Type B pancreatic cell (in vitro differentiated cells): ENCODE data around the gene COL25A1. TPM values are rescaled to one million over a fixed set of nuclear protein-coding genes. Genes with fewer than 3 reads are reported as not detected.
"Not testable (repeated sequence)": the region's sequence is repeated elsewhere in the genome, so short reads cannot be mapped to it uniquely, and the experiment has no call there.

ENCODE experiments used
- DNase-seq: peaks from one replicate; pipeline ENCODE4 v3.0.0; 2021; ENCODE audit warnings: mixed read lengths; ENCODE audit not compliant: unreplicated experiment; ENCODE audit errors: extremely low spot score
- H3K27ac Mint-ChIP-seq: 2 replicates; pipeline ENCODE4 v1.8.0; 2021; ENCODE audit warnings: mild to moderate bottlenecking, mixed read lengths
- H3K27me3 Mint-ChIP-seq: 2 replicates; pipeline ENCODE4 v1.8.0; 2021; ENCODE audit warnings: mixed read lengths
- H3K36me3 Mint-ChIP-seq: 2 replicates; pipeline ENCODE4 v1.8.0; 2021; ENCODE audit warnings: mixed read lengths
- H3K4me1 Mint-ChIP-seq: one replicate; pipeline ENCODE4 v1.8.0; 2021; ENCODE audit warnings: mixed read lengths; ENCODE audit not compliant: unreplicated experiment
- H3K4me3 Mint-ChIP-seq: 2 replicates; pipeline ENCODE4 v1.8.0; 2021; ENCODE audit warnings: mild to moderate bottlenecking, mixed read lengths
- H3K9me3 Mint-ChIP-seq: 2 replicates; pipeline ENCODE4 v1.8.0; 2021; ENCODE audit warnings: mixed read lengths
- total RNA-seq: library from RNA; stranded (reverse); gene quantifications from 2 replicates; pipeline ENCODE4 v1.2.1, GENCODE V29; 2021; ENCODE audit warnings: low replicate concordance
- TF ChIP-seq, protein P1 (sequence below): fragments of 200-600 bp; sonication (generic); conservative IDR thresholded peaks from 2 replicates; pipeline ENCODE4 v1.5.0; 2021; ENCODE audit warnings: antibody characterized with exemption, mild to moderate bottlenecking

COL25A1 gene
- total RNA-seq, 1 donor from 2014 or later, result 9.2 TPM

- peaks cover 6% of the 10 kb centered on the region for H3K4me1 Mint-ChIP-seq
- H3K27ac Mint-ChIP-seq, result no peak overlapping the region
- no peak for DNase-seq
- peaks cover 20% of the 10 kb centered on the region for H3K27me3 Mint-ChIP-seq
- TF ChIP-seq, protein P1, sequence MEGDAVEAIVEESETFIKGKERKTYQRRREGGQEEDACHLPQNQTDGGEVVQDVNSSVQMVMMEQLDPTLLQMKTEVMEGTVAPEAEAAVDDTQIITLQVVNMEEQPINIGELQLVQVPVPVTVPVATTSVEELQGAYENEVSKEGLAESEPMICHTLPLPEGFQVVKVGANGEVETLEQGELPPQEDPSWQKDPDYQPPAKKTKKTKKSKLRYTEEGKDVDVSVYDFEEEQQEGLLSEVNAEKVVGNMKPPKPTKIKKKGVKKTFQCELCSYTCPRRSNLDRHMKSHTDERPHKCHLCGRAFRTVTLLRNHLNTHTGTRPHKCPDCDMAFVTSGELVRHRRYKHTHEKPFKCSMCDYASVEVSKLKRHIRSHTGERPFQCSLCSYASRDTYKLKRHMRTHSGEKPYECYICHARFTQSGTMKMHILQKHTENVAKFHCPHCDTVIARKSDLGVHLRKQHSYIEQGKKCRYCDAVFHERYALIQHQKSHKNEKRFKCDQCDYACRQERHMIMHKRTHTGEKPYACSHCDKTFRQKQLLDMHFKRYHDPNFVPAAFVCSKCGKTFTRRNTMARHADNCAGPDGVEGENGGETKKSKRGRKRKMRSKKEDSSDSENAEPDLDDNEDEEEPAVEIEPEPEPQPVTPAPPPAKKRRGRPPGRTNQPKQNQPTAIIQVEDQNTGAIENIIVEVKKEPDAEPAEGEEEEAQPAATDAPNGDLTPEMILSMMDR, result no peak
- H3K4me3 Mint-ChIP-seq, result no peak overlapping the region
- no peaks in the 10 kb centered on the region for H3K36me3 Mint-ChIP-seq
- H3K9me3 Mint-ChIP-seq, result peaks cover 7% of the 10 kb centered on the region
These were observed 156.0 kb downstream of the COL25A1 start for GRCh38 chr4:109146499-109146898.

DNA sequence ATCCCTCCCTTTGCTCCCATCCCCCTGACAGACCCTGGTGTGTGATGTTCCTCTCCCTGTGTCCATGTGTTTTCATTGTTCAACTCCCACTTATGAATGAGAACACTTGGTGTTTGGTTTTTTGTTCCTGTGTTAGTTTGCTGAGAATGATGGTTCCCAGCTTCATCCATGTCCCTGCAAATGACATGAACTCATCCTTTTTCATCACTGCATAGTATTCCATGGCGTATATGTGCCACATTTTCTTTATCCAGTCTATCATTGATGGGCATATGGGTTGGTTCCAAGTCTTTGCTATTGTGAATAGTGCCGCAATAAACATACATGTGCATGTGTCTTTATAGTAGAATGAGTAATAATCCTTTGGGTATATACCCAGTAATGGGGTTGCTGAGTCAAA, 164.3 kb downstream of the COL25A1 start:
- H3K9me3 Mint-ChIP-seq, DNase-seq, H3K4me3 Mint-ChIP-seq, H3K4me1 Mint-ChIP-seq, H3K27ac Mint-ChIP-seq, H3K36me3 Mint-ChIP-seq: not testable (repeated sequence)
- peaks cover 15% of the 10 kb centered on the region for H3K27me3 Mint-ChIP-seq

GRCh38 chr4:109134921-109135320, 167.5 kb downstream of the COL25A1 start:
- no peak overlapping the region for H3K4me3 Mint-ChIP-seq
- peaks cover 10% of the 10 kb centered on the region for H3K27me3 Mint-ChIP-seq
- no peaks in the 10 kb centered on the region for H3K4me1 Mint-ChIP-seq

GRCh38 chr4:109134268-109134667, 168.2 kb downstream of the COL25A1 start:
- Mint-ChIP-seq H3K4me3 (no peak overlapping the region), H3K27me3 (peaks cover 10% of the 10 kb centered on the region), H3K36me3 (peaks cover 3% of the 10 kb centered on the region), H3K4me1 (no peaks in the 10 kb centered on the region), H3K9me3 (no peaks in the 10 kb centered on the region), H3K27ac (no peak overlapping the region)
- TF ChIP-seq, protein P1, result no peak
- no peak for DNase-seq

More at GRCh38 chr4:109134921-109135320, 167.5 kb downstream of the COL25A1 start:
- TF ChIP-seq, protein P1, result no peak
- no peak for DNase-seq
- Mint-ChIP-seq H3K36me3 (peaks cover 3% of the 10 kb centered on the region), H3K9me3 (no peaks in the 10 kb centered on the region), H3K27ac (no peak overlapping the region)

DNA sequence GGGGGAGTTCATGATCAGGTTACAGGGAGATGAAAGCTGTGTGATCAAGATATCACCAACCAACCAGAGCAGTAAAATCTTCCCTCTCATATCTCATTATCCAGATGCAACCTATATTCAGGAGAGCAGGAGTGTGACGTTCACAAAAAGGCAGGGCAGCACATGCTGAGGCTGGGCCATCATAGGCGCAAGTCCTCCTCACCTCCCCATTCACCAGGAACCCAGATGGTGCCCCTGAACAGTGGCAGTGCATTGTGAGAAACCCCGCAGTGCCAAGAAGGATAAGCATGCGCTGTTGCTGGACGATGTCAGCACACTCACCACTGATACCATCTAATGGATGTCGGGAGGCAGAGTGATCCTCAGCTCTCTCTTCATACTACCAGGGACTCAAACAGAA, 170.9 kb downstream of the COL25A1 start:
- Mint-ChIP-seq H3K36me3 (no peaks in the 10 kb centered on the region), H3K9me3 (peaks cover 5% of the 10 kb centered on the region), H3K4me3 (no peak overlapping the region), H3K27me3 (peaks cover 7% of the 10 kb centered on the region), H3K4me1 (no peaks in the 10 kb centered on the region), H3K27ac (no peak overlapping the region)
- DNase-seq, result no peak
- TF ChIP-seq, protein P1, result no peak

- H3K36me3 Mint-ChIP-seq, result no peaks in the 10 kb centered on the region
- DNase-seq, result no peak
- no peaks in the 10 kb centered on the region for H3K4me1 Mint-ChIP-seq
- TF ChIP-seq, protein P1, result no peak
- H3K4me3 Mint-ChIP-seq, result no peak overlapping the region
- no peak overlapping the region for H3K27ac Mint-ChIP-seq
- H3K27me3 Mint-ChIP-seq, result no peaks in the 10 kb centered on the region
- peaks cover 5% of the 10 kb centered on the region for H3K9me3 Mint-ChIP-seq
These were observed 173.9 kb downstream of the COL25A1 start for GRCh38 chr4:109128589-109128988.
